Aorta (tissue), 5 donors: ENCODE data around the gene HS6ST2. TPM values are rescaled to one million over a fixed set of nuclear protein-coding genes. Genes with fewer than 3 reads are reported as not detected.

Experiments used
- ATAC-seq: fragments of 200-7000 bp; cut with Tn5 transposase; one replicate; pipeline ENCODE4 v1.9.1; 2022; ENCODE audit warnings: moderate library complexity; ENCODE audit not compliant: low FRiP score
- DNase-seq, 2 donors: peaks; one replicate each; pipeline ENCODE4 v3.0.0-alpha.2; 2020
- H3K27ac ChIP-seq, 2 donors: one replicate each; pipeline ENCODE4 v1.5.1; 2013; ENCODE audit warnings: low read length in 2 of 2, mild to moderate bottlenecking in 2 of 2, moderate library complexity in 2 of 2, control low read depth in 1 of 2, inconsistent platforms in 1 of 2, low read depth in 1 of 2
- H3K27me3 ChIP-seq, 2 donors: one replicate each; pipeline ENCODE4 v1.6.1; 2013; ENCODE audit warnings: control low read depth in 1 of 2, low read length in 1 of 2, mild to moderate bottlenecking in 1 of 2, moderate library complexity in 1 of 2; ENCODE audit not compliant: insufficient read depth in 2 of 2, control insufficient read depth in 1 of 2
- H3K36me3 ChIP-seq, 2 donors: one replicate each; pipeline ENCODE4 v1.6.1; 2013; ENCODE audit warnings: control low read depth in 1 of 2, low read length in 1 of 2, mild to moderate bottlenecking in 1 of 2; ENCODE audit not compliant: insufficient read depth in 2 of 2, control insufficient read depth in 1 of 2
- H3K4me1 ChIP-seq, 2 donors: one replicate each; pipeline ENCODE4 v1.6.1; 2013; ENCODE audit warnings: low read length in 2 of 2, control low read depth in 1 of 2, mild to moderate bottlenecking in 1 of 2, moderate library complexity in 1 of 2; ENCODE audit not compliant: insufficient read depth in 2 of 2, control insufficient read depth in 1 of 2
- H3K4me3 ChIP-seq, 2 donors: one replicate each; pipeline ENCODE4 v1.5.1; 2013; ENCODE audit warnings: low read length in 2 of 2, control low read depth in 1 of 2, mild to moderate bottlenecking in 1 of 2
- H3K9me3 ChIP-seq: one replicate; pipeline ENCODE4 v1.6.1; 2013; ENCODE audit warnings: mild to moderate bottlenecking, low read length; ENCODE audit not compliant: control insufficient read depth
- WGBS, 2 donors: extraction: QIAGEN DNeasy Blood & Tissue Kit; methylation state at CpG; one replicate each; pipeline ENCODE4 v1.1.7; 2013; 5-methylcytosine and 5-hydroxymethylcytosine counted together
- intact Hi-C, 2 donors: fragments of 100-400 bp; cut with DNase I; formaldehyde crosslinking; loops; one replicate each; pipeline versions ENCODE4 v1.14.2 to v1.15.0; 2022
- polyA plus RNA-seq, 2 donors: library from polyadenylated mRNA; stranded (reverse); fragments of 200-250 nt; gene quantifications; one replicate each; pipeline ENCODE4 v1.2.3, GENCODE V29; 2013
- total RNA-seq, 2 donors: library from RNA; stranded (reverse); fragmentation: NEBNext Ultra II Directional; extraction: Animal tissue kit (Norgen Biotek cat#: 25700); gene quantifications; one replicate each; pipeline ENCODE4 v1.2.1, GENCODE V29; 2021
- donor health status: healthy with polysubstance abuse.
- donor health status: Bipolar disorder and iron deficiency.
- donor health status: DM: no; HTN: no; CAD: no.
- donor health status: DM: no; HTN: no; CAD: no.
- donor health status: DM: yes; HTN: yes; CAD: no.

The HS6ST2 gene
- total and polyA plus RNA-seq, 4 donors = 0.06 to 0.09 TPM; not detected in 2

DNA sequence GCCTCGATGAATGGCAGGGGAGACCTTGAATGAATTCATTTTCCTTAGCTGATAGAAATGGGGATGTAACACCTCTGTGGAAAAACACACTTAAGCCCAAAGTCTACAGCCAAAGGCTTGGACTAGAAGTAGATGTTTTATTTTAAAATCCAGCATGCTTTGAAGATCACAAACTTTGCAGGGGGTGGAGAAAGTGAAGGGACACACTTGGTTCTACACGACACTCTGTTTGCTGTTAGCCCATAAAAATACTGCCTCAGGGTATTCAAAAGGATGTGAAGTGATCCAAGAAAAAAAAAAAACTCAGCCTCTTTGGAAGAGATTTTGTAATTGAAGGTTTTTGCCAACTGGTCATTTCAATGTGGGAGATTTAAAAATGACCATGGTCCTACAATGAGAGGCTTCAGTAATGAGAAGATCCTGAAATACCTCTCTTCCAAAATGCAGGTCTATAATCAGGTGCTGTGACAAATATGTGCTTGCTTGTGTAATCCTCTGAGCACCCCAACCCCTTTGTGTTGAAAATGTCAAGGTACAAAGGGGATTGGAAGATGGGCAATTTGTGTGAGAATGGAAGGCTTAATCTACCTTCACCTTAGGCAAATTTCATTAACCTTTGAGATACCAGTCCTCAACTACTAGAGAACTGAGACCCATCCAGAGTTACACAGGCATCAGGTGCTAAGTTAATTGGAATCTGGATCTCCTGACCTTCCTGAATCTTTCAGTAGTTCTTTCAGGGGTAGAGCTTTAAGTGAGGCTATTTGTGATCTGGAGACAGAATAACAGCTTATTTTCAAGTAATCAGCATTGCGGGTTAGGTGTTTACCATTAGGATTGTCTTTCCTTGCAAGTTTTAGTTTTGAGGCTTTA is 82.5 kb downstream of the HS6ST2 start:
- intact Hi-C loops = no loop called here

DNA sequence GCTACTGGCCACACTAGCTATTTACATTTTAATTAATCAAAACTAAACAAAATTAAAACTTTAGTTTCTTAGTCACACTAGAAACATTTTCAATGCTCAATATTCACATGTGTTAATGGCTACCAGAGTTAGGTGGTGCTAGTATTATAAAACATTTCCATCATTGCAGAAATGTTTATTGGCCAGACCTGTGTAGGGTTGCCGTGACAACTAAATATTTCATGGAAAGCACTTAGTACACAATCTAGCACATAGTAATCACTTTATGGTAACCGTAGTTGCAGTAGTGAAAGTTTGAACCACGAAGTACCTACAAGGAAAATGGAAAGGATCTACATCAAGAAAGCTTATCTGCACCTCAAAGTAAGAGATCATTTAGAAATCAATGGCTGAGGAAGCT is 95.9 kb downstream of the HS6ST2 start:
- ATAC-seq = no peak
- 66 to 69% methylated on average over 3 of the region's 3 CpGs for WGBS, 2 donors
- intact Hi-C loops = no loop called here

More for the DNA sequence above, 82.5 kb downstream of the HS6ST2 start:
- WGBS, 2 donors = 21 to 22% methylated on average over 3 of the region's 3 CpGs
- H3K9me3 ChIP-seq = no peaks in the 10 kb centered on the region
- ATAC-seq = no peak
- no peaks in the 10 kb centered on the region for H3K4me1 ChIP-seq
- H3K27ac ChIP-seq = no peak overlapping the region
- H3K4me3 ChIP-seq = no peak overlapping the region
- no peaks in the 10 kb centered on the region for H3K36me3 ChIP-seq
- no peaks in the 10 kb centered on the region for H3K27me3 ChIP-seq
- no peak for DNase-seq

DNA sequence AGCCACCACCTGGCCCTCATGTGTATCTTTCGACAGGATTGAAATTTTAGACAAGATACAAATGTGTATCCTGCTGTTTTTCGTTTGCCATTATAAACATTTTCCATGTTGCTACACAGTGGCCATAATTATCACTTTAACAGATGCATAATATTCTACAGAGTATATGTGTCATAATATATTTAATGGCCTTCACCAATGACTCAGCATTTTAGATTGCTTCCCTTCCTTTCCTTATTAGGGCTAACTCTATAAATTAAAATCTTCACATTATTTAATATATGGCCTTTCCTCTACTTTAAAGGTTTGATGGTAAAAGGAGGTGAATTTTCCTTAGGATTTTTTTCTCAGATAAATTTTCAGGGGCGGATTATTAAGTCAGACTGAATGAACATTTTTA is 97.4 kb downstream of the HS6ST2 start:
- H3K9me3 ChIP-seq = no peaks in the 10 kb centered on the region
- intact Hi-C loops = no loop called here
- no peaks in the 10 kb centered on the region for H3K36me3 ChIP-seq
- no peaks in the 10 kb centered on the region for H3K4me1 ChIP-seq
- no peak for ATAC-seq
- 67 to 88% methylated on average over 3 of the region's 3 CpGs for WGBS, 2 donors
- no peak for DNase-seq
- no peak overlapping the region for H3K4me3 ChIP-seq
- H3K27me3 ChIP-seq = no peaks in the 10 kb centered on the region
- no peak overlapping the region for H3K27ac ChIP-seq

More for the DNA sequence above, 95.9 kb downstream of the HS6ST2 start:
- Histone ChIP-seq H3K36me3 (no peaks in the 10 kb centered on the region), H3K4me1 (no peaks in the 10 kb centered on the region), H3K27me3 (no peaks in the 10 kb centered on the region), H3K27ac (no peak overlapping the region), H3K9me3 (no peaks in the 10 kb centered on the region), H3K4me3 (no peak overlapping the region)
- no peak for DNase-seq

DNA sequence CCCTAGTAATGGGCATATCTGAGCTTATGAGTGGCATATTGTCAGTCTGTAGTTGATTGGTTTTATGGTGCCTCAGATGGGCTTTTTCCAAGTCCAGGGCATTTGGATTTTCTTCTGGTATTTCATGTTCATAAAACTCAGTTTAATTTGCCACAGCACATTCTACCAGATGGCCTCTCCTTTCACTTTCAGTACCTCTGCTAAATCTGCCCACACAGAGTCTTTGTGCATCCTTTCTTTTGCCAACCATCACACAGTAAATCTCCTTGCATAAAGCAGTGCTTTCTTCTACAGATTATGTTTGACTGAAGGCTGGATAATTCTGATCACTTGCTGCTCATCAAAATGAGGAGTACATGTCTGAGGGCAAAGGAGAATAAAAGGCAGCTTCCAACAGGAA is 98.2 kb downstream of the HS6ST2 start:
- Histone ChIP-seq H3K4me1 (no peaks in the 10 kb centered on the region), H3K27me3 (no peaks in the 10 kb centered on the region), H3K36me3 (no peaks in the 10 kb centered on the region), H3K27ac (no peak overlapping the region), H3K4me3 (no peak overlapping the region), H3K9me3 (no peaks in the 10 kb centered on the region)
- ATAC-seq = no peak
- intact Hi-C loops = no loop called here
- no peak for DNase-seq

GRCh38 chrX:132858018-132858417 is 100.4 kb downstream of the HS6ST2 start:
- Histone ChIP-seq H3K27ac (no peak overlapping the region), H3K36me3 (no peaks in the 10 kb centered on the region), H3K27me3 (no peaks in the 10 kb centered on the region), H3K4me3 (no peak overlapping the region), H3K9me3 (no peaks in the 10 kb centered on the region), H3K4me1 (no peaks in the 10 kb centered on the region)
- intact Hi-C loops = no loop called here
- DNase-seq (no peak), ATAC-seq (no peak)

DNA sequence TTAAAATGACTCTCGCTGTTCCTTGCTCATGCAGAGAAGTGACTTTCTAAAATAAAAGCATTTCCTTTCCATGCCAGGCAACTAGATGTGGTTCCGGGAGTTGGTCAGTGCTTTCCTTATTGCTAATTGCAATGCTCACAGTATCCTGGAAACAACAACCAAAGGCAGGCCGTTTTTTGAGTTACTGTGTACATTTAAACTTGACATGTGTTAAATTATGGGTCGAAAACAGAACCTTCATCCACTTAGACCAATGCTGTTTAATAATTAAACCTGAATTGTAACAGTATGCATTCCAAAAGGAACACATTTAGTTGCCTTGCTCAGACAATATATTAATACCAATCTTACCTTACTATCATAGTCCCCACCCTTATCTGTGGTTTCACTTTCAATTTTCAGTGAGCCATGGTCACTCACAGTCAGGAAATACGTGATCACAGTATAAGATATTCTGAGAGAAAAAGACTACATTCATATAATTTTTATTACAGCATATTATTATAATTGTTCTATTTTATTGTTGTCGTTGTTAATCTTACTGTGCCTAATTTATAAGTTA is 102.6 kb downstream of the HS6ST2 start:
- WGBS, 2 donors = 69 to 86% methylated on average over 6 of the region's 6 CpGs
- Histone ChIP-seq H3K36me3 (no peaks in the 10 kb centered on the region), H3K4me3 (no peak overlapping the region), H3K27ac (no peak overlapping the region), H3K4me1 (no peaks in the 10 kb centered on the region), H3K27me3 (no peaks in the 10 kb centered on the region), H3K9me3 (no peaks in the 10 kb centered on the region)
- intact Hi-C loops = no loop called here
- DNase-seq (no peak), ATAC-seq (no peak)

DNA sequence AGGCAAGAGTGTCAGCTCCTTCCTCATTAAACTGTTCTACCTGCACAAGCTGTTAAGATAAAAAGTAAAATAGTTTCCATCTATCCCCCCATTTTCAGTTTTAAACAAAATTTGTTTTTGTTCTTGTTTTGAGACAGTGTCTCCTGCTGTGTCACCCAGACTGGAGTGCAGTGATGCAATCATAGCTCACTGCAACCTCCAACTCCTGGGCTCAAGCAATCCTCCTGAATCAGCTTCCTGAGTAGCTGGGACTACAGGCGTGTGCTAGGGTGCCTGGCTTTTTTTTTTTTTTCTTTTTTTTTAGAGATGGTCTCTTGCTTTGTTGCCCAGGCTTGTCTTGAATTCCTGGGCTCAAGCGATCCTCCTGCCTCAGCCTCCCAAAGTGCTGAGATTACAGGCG is 105.4 kb downstream of the HS6ST2 start:
- Histone ChIP-seq H3K27me3 (no peaks in the 10 kb centered on the region), H3K4me1 (no peaks in the 10 kb centered on the region), H3K27ac (no peak overlapping the region), H3K36me3 (no peaks in the 10 kb centered on the region), H3K4me3 (no peak overlapping the region), H3K9me3 (no peaks in the 10 kb centered on the region)
- intact Hi-C loops = no loop called here
- ATAC-seq (no peak), DNase-seq (no peak)
- WGBS, 2 donors = 65 to 78% methylated on average over 3 of the region's 3 CpGs

DNA sequence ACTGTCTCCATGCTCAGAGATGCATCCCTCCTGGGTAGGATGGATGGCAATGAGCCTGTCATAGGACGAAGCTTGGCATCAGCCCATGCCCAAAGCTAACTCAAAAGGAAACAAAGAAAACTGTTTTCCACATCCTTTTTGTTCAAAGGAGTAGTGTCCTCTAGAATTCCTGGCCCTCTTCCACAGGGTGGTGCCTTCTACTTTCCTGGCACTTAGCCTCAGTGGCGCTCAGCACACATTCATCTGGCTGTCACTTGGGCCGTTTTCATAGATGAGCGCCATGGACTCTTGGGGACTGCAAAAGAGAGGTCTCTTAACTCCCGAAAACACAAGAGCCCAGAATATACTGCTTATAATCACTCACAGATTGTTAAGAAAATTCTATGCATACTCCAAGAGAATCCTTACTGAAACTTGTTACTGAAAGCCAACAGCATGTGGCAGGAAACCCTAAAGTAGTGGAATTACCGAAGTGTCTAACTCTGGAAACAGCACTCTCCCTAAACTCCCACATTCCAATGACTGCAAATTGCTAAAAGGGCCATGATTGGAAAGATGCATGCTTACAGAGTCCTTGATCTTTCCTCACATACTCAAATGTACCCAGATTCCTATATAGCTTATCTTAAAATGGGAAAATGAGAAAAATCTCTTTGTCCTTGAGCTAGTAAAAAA is 110.0 kb downstream of the HS6ST2 start:
- no peaks in the 10 kb centered on the region for H3K27me3 ChIP-seq
- H3K36me3 ChIP-seq = no peaks in the 10 kb centered on the region
- H3K4me1 ChIP-seq = no peaks in the 10 kb centered on the region
- no peak overlapping the region for H3K27ac ChIP-seq
- DNase-seq (no peak), ATAC-seq (no peak)
- WGBS, 2 donors = 25 to 36% methylated on average over 6 of the region's 6 CpGs
- intact Hi-C loops = no loop called here
- no peak overlapping the region for H3K4me3 ChIP-seq
- H3K9me3 ChIP-seq = no peaks in the 10 kb centered on the region

- Histone ChIP-seq H3K9me3 (no peaks in the 10 kb centered on the region), H3K4me3 (no peak overlapping the region), H3K27me3 (no peaks in the 10 kb centered on the region), H3K4me1 (no peaks in the 10 kb centered on the region), H3K36me3 (no peaks in the 10 kb centered on the region), H3K27ac (no peak overlapping the region)
- DNase-seq (no peak), ATAC-seq (no peak)
- 48 to 50% methylated on average over 5 of the region's 5 CpGs for WGBS, 2 donors
- intact Hi-C loops = no loop called here
Measured at GRCh38 chrX:132843363-132843762, 115.1 kb downstream of the HS6ST2 start.
